SH-SY5Y (cell line): ENCODE measurements around the gene CAVIN2.

Experiments
- GATA2 ChIP-seq: IDR thresholded peaks from 2 replicates; pipeline ENCODE4 v1.6.1; 2011; ENCODE audit warnings: mild to moderate bottlenecking, low read depth, low read length
- GATA3 ChIP-seq: IDR thresholded peaks from 2 replicates; pipeline ENCODE4 v1.6.1; 2011; ENCODE audit warnings: low read depth, mild to moderate bottlenecking, low read length, moderate library complexity

- TF ChIP-seq GATA2 (no peak), GATA3 (no peak)
Measured at GRCh38 chr2:191848771-191849767, 2.2 kb upstream of the CAVIN2 start.
